T-helper 2 cell (primary cell): Measurements from ENCODE around the gene NOP56.
"Not testable (repeated sequence)": the region's sequence is repeated elsewhere in the genome, so short reads cannot be mapped to it uniquely, and the experiment has no call there.

Experiments used
- DNase-seq, 5 experiments: peaks; one replicate each; pipeline versions ENCODE4 v3.0.0 to v3.0.0-alpha.2; 2012 to 2022

The NOP56 gene

DNA sequence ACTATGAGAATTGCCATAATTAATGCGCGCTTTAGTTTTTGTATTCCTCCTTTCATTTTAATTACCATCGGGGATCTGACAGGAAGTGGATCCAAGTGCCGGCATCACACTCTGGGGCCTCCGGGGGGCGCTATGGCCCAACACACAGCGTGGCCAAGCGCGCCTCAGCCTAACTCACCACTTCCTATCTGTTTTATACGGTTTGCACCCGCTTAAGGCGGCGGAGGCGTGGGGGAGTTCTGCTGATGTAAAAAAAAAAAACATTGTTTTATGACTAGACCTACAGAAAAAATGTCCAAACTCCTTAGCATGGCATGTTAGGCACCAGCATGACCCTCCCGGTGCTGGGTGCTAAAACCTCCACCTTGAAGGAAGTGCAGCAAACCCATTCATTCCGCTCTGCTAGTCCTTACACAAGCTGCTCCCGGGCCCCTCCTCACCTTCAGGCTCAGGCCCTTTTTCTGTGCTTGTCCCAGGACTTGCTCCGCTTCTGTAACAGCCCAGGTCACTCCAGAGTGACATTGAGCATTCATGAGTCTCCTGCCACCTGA is 35.7 kb downstream of the NOP56 start:
- DNase-seq: peak; percentile 36 to 88 (median 59)

DNA sequence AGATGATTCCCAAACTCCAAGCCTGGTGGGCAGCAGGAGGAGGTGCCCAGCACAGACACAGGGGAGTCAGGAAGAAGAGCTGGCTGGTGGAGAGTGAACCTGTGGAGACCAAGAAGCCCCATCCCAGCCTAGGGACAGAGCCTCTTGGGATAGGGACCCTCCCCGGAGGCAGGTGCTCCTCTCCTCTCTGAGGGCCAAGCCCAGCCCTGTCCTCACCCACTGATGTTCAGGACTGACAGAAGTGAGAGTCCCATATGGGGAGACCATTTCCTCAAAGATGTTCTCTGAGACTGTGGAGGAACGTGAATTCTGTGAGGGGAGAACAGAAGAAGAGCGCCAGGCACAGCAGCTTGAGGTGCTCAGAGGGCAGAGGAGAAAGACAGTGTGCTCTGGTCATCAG is 37.8 kb downstream of the NOP56 start:
- DNase-seq: no peak

- DNase-seq: no peak
Observed at GRCh38 chr20:2690718-2691117, 38.3 kb downstream of the NOP56 start.

GRCh38 chr20:2691127-2691526 is 38.7 kb downstream of the NOP56 start:
- DNase-seq: no peak

- no peak for DNase-seq
Observed at GRCh38 chr20:2691663-2692035, 39.2 kb downstream of the NOP56 start.

DNA sequence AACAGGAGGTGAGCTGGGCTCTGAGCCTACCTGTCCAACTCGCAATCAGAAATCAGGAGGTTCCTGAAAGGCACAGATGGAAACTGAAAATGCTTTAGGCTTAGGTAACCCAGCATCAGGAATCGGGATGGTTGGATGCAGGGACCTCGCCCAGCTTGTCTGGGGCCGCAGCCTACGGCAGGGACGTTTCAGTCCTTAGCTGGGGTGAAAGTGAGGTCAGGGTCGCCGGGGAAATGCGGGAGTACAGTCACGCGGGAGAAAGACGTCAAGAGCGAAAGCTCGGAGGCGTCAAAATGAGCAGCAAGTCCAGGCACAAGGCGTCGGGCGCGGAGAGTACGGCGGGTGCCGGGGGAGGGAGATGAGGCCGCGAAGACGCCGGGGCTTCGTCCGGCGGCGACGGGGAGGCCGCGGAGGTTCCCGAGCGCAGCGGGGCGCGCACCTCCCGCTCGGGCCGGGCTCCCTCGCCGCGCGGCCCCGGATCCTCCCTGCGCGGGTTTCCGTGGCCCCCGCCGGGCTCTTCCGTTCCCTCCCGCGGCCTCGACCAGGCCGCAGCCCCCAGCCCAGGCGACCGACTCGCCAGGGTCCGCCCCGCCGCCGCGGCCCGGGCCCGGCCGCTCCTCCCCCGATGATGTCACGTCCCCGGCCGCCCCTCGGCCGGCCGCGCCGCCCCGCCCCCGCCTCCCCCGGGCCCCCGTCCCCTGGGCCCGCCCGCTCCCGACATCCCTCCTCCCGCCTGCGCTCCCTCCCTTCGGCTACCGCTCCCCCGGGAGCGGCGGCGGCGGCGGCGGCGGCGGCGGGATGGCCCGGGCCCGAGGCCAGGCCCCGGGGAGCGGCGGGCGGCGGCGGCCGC is 39.8 kb downstream of the NOP56 start, which contains the start of gene EBF4:
TSS of gene EBF4 (plus strand) at position 745 of the 850 bp plus-strand sequence. CDS start 866 bp downstream, outside the sequence.
- DNase-seq: peak in 2 of 5 experiments; percentile 18 to 44

- peak in 3 of 5 experiments; percentile 15 to 38 (median 20) for DNase-seq
Observed at GRCh38 chr20:2692886-2693285, 40.5 kb downstream of the NOP56 start.

DNA sequence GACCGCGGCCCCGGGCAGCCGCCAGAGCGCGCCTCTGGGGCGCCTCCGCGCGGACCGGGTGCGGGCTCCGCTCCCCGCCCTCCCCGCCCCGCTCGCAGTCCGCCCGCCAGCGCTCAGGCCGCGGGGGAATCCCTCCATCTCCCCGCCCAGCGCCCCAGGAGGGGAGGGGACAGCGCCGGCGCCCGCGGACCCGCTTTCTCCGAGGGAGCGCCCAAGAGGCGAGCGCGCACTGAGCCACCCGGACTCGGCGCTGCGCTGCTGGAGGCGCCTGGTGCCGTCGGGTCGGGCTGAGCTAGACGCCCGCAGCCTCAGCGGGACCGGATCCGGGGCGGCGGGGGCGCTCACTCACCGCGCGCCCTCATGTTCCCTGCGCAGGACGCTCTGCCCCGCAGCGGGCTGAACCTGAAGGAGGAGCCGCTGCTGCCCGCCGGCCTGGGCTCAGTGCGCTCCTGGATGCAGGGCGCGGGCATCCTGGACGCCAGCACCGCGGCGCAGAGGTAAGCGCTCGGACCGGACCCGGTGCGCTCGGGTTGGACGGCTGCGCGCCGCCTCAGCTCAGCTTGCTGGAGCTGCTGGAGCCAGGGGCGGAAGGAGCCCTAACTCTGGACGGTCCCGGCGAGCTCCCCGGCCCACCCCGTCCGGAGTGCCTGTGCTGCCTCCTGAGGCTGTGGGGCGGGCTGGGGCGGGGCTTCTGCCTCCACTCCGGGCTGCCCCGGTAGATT is 41.0 kb downstream of the NOP56 start:
- peak; percentile 21 to 48 (median 44) for DNase-seq

DNA sequence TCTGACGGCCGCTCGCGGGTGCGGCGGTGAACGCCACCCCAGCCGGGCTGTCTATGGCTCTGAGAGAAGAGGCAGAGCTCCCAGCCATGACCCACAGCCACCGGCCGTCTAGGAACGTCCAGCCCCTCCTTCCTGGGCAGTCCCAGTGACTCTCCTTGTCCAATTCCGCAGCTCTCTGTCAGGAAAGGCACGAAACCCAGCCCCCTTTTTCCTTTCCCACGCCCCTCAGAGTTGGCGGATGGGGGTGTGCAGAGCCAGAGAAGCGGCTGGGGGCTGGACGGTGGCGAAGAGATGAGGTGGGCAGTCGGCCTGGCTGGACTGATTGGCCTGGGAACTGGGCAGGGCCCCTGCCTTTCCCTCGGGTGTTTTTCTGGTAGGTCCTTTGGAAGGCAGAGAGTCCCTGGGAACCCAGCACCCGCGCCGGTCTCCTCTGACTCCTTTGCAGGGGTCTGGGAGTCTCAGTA is 41.6 kb downstream of the NOP56 start:
- DNase-seq: no peak

GRCh38 chr20:2694519-2694918 is 42.1 kb downstream of the NOP56 start:
- DNase-seq: no peak

DNA sequence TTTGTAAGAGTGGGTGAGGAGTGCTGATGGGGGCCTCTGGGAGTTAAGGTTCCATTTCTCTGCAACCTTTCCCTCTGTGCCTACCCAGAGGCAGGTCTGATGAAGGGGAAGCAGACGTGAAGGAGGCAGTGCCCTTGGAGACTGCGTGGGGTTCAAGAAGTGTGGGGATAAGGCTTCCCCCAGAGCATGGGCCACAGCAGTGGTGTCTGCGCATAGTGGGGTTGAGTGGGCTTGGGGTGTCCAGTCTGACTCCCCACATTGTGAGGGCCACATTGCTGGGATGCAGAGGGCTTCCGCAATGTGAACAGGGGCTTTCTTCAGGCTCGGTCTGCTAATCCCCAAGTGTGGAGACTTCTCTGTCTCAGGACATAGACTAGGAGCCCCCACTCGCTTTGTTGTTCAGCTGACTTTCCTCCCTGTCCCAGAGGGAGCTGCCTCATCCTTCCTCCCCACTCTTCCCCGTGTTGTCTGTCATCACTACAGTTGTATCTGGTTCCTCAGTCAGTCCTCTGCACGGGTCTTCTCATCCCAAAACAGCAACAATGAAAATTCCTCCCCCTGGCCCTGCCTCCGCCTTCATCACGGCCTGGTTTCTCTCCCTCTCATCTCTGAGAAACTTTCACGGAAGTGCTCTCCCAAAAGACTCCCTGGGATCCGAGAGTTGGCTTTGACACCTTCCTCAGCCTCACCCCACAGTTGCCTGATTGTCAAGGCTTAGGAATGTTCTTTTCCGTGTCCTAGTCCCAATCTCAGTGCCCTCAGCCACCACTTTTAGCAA is 43.0 kb downstream of the NOP56 start:
- DNase-seq: no peak

DNA sequence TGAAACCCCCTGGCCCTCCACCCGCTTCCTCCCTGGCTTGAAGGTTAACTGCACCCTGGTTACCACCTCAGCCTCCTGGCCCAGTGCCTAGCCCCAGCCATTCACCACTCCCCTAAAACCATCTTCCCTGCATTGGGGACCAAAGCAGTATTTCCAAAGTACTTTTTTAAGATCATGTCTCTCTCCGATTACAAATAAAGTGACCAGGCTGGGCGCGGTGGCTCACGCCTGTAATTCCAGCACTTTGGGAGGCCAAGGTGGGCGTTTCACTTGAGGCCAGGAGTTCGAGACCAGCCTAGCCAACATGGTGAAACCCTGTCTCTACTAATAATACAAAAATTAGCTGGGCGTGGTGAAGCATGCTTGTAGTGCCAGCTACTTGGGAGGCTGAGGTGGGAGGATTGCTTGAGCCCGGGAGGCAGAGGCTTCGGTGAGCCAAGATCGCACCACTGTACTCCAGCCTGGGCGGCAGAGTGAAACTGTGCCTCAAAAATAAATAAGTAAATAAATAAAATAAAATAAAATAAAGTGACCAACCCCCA is 43.6 kb downstream of the NOP56 start:
- not testable (repeated sequence) for DNase-seq

DNA sequence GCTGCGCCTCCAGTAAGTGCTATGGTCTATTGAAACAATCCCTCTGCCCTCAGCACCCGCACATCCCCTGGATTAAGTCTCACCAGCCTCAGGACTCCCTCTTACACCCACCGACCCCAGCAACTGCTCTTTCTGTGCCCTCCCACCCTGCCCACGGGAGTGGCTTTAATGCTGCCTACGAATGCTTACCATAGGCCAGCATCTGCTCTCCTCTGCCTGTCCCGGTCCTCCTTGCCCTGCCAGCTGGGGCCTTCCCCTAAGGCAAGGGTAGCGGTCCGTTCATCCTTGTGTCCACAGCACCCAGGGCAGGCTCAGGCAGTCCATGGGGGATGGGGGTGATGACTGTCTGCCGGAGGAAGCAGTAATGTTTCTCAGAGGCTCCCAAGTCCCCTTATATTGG is 44.2 kb downstream of the NOP56 start:
- no peak for DNase-seq

DNA sequence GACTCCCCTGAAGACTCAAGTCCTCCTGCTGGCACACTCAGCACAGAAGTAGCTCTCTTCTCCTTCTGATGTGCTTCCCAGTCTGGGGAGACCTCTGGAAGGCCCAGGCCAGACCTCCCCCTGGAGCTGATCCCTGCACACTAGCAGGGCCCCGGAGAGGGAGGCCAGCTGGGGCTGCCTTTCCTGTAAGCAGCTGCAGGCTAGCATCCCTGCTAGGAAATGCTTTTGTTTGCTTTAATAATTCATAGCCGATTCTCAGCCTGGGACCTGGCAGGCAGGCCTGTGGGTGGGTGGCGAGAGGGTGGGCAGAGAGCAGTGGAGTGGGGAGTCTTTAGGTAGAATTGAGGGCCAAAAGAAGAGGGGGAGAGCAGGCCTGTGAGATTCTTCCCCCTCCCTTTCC is 45.3 kb downstream of the NOP56 start:
- DNase-seq: no peak

GRCh38 chr20:2698186-2698817 is 45.9 kb downstream of the NOP56 start:
- DNase-seq: no peak

DNA sequence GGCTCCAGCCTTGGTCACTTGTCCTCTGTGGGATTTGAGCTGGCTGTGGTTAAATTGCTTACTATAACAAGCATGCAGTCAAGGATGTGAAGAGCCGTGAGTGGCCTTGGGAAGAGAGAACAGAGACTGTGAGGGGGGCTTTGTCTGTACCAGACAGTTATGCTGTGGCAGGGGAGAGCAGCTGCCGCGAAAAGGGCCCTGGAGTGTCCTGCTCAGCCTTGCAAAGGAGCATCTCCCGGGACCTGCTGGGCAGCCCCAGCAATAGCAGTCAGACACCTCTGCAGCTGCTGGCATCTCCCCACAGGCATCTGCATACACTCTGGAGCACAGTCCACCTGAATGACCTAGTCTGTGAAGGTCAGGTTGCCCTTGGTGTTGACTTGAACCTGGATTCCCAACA is 46.5 kb downstream of the NOP56 start:
- no peak for DNase-seq

DNA sequence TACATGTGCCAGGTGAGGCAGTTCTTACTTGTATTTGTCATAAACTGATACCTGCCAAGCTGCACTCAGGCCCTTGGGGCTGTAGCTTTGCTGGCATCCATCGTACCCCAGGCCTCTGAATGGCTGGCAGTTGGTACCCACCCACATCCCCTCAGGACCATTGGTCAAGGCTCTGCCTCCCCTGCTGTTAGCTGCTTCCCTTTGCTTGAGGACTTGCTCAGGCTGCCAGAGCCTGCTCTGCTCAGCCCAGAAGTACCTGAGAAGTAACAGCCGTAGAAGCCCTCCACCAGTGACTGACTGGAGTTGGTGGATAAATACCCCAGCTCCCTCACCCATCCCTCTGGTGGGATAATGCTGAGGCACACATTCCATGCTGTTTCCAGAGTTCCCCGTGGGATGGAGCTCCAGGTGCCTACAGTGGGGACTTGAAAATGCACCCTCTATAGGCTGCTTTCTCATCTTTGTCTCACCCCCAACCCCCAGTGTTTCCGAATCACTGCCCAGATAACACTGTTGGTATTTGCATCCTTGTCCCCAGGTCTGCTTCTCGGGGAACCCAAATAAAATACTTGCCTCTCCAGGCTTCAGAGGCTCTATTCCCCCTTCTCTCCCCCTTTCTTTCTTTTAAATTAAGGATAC is 47.5 kb downstream of the NOP56 start:
- DNase-seq: no peak

DNA sequence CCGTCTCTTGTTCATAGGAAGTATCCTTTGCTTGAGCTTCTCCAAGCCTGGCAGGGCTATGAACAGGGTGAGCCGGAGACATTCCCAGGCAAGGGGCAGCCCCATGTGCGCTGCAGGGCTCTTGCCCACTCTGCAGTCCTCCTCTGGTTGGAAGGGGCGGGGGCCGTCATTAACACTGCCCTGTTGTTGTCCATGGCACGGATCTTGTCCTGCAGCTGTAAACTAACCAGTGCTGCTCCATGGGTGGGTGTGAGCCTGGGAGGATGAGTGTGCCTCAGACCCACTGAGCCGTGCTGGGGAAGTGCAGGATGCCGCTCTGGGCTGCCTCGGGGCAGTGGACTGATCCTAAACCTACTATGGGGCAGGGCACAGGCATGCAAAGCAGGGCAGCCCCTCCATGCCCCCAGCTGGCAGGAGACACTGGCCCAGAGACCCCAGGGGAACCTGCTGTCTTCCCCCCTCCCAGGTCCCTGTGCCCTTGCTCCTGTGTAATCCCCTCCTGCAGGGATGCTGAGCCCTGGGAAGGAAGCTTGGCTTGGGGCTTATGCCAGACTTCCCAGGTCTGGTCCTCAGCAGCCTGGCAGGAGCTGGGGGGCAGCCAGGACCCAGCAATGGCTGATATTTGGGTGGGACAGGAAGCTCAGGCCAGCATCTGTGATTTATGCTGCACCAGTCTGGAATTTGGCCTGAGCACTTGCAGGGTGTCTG is 48.6 kb downstream of the NOP56 start:
- DNase-seq: no peak

GRCh38 chr20:2701671-2702081 is 49.2 kb downstream of the NOP56 start:
- DNase-seq: no peak

GRCh38 chr20:2703716-2704475 is 51.5 kb downstream of the NOP56 start:
- DNase-seq: no peak
